ENCODE measurements around the gene CAMSAP1. TPM values are rescaled to one million over a fixed set of nuclear protein-coding genes. Genes with fewer than 3 reads are reported as not detected.

The CAMSAP1 gene
- total RNA-seq, 1 experiment from 2014 or later = 52.7 TPM

- Histone ChIP-seq H3T11ph (ENCODE audit: low read length) (no peak overlapping the region), H3K79me2 (ENCODE audit: insufficient read depth, low read length) (peaks cover 44% of the 10 kb centered on the region; the same call in 1 of the 2 replicates), H2BK20ac (ENCODE audit: low read depth, low read length, poor library complexity, severe bottlenecking) (no peak overlapping the region), H3K9ac (ENCODE audit: extremely low read depth, insufficient read length, low read length) (peak overlapping the region; percentile 65), H3K23me2 (ENCODE audit: insufficient read length, low read depth, low read length, poor library complexity, severe bottlenecking) (peaks cover 14% of the 10 kb centered on the region), H2BK15ac (ENCODE audit: low read depth, low read length) (no peak overlapping the region), H4K5ac (ENCODE audit: insufficient read length, low read depth, low read length) (no peak overlapping the region), H2BK12ac (ENCODE audit: insufficient read length, low read depth, low read length) (no peak overlapping the region), H3K27ac (ENCODE audit: insufficient read length, low read depth, low read length) (no peak overlapping the region), H3K27me3 (ENCODE audit: insufficient read depth, low read length) (no peaks in the 10 kb centered on the region; the same call in 1 of the 2 replicates), H2AFZ (ENCODE audit: low read length) (no peak overlapping the region), H3K14ac (ENCODE audit: insufficient read depth, low read length) (peak overlapping the region; percentile 87), H4K20me1 (ENCODE audit: control insufficient read depth, insufficient read depth, insufficient read length) (no peaks in the 10 kb centered on the region), H2AK5ac (ENCODE audit: insufficient read length, low read length) (no peak overlapping the region), H4K8ac (replicated peaks; ENCODE audit: insufficient read length, low read depth, low read length) (no peak overlapping the region), H3K9me3 (ENCODE audit: control insufficient read depth, low read depth, low read length) (no peaks in the 10 kb centered on the region), H2BK5ac (ENCODE audit: insufficient read length, low read length) (no peak overlapping the region), H3K79me1 (ENCODE audit: insufficient read depth, low read depth, low read length, poor library complexity, severe bottlenecking) (peaks cover 3% of the 10 kb centered on the region), H2BK120ac (ENCODE audit: low read depth, low read length, poor library complexity, severe bottlenecking) (no peak overlapping the region), H3K4ac (ENCODE audit: low read depth, low read length) (no peak overlapping the region), H3K4me2 (ENCODE audit: insufficient read depth, insufficient read length, low read length) (peak overlapping the region; percentile 99), H4K91ac (ENCODE audit: insufficient read length, low read depth, low read length) (no peak overlapping the region), H3K23ac (ENCODE audit: insufficient read length, low read depth, low read length) (no peak overlapping the region), H3K4me1 (ENCODE audit: insufficient read depth, low read length) (no peaks in the 10 kb centered on the region; the same call in 1 of the 2 replicates), H3K18ac (ENCODE audit: insufficient read length, low read depth, low read length) (no peak overlapping the region), H3K56ac (ENCODE audit: insufficient read length, low read depth, low read length) (no peak overlapping the region)
- WGBS (ENCODE audit: extremely low coverage, insufficient read length, low lambda C conversion rate) = no CpG with 5 or more reads among the region's 69 CpGs
- no peak for TF ChIP-seq CTCF (conservative IDR thresholded peaks at IDR 0.05)
- peaks cover 39 to 50% of the 10 kb centered on the region in 2 experiments for H3K4me1 Mint-ChIP-seq
- H3K27ac Mint-ChIP-seq = no peak overlapping the region
- H3K4me3 Mint-ChIP-seq = peak overlapping the region; percentile 54 to 59; a peak in 4 of 5 replicates
- peaks cover 37 to 54% (median 53%) of the 10 kb centered on the region in 3 experiments for H3K36me3 Mint-ChIP-seq (ENCODE audit: insufficient read depth in 1 of 3, low read depth in 3 of 3)
- H3K9me3 Mint-ChIP-seq = peaks cover 6 to 25% of the 10 kb centered on the region in 2 experiments
- H3K27me3 Mint-ChIP-seq (ENCODE audit: low read depth) = peaks cover 13% of the 10 kb centered on the region
- DNase-seq = no peak
Measured at GRCh38 chr9:135907006-135907430, 328 bp downstream of the CAMSAP1 start.

Data from H9 (cell line).